Measurements from ENCODE around the gene OMP. TPM values are rescaled to one million over a fixed set of nuclear protein-coding genes. Genes with fewer than 3 reads are reported as not detected.

OMP gene
- total and polyA plus RNA-seq, 2 of the 13 experiments (the other 11 are each of a cell fraction or from before 2014, with no cell fraction given) = not detected

DNA sequence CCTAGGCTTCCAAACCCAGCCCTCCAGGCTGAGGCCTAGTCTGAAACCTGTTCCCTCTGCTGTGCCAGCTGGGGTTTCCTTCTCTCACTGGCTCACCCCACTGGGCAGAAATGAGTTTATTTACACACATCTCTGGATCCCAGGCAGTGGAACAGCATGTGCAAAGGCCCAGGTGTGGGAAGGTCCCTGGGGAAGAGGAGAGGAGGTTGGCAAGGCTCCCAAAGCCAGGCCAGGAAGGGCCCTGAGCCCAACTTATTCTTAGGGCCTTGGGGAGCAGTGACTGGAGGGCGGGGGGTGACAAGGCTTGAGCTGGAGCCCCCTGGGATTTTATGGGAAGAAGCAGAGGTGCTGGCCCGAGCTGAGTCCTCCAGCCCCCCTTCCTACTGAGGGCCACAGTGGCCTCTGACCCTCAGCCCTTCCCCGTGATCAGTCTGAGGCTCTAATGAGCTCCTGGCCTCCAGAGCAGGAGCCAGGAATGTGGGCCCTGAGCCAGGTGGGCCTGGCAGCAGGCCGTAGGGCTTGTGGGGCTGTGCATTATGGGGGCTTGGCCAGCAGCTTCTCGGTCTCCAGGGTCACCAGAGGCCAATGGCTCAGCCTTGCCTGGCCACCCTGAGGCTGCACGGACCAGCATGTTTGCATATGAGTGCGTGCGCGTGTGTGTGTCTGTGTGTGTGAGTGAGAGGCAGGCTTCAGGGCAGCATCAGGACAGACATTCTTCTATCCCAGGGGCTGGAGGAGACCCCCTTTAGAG is 28.3 kb downstream of the OMP start (continued):
- TF ChIP-seq ZNF124 (CRISPR knock-in tag; IDR thresholded peaks at IDR 0.05) (no peak), NFIC (IDR thresholded peaks at IDR 0.05; ENCODE audit: low read length) (peak; percentile 20; the same call in 1 of the 2 replicates), ELF3 (CRISPR knock-in tag; IDR thresholded peaks at IDR 0.05) (peak; percentile 37; the same call in 1 of the 2 replicates), ZBTB4 (CRISPR knock-in tag; IDR thresholded peaks at IDR 0.05; ENCODE audit: borderline replicate concordance) (no peak), ZNF549 (CRISPR knock-in tag; IDR thresholded peaks at IDR 0.05) (no peak), ZNF333 (CRISPR knock-in tag; IDR thresholded peaks at IDR 0.05; ENCODE audit: borderline replicate concordance) (0 out of 2 replicates have a peak, but pooled peaks have one; percentile 52), ZSCAN9 (CRISPR knock-in tag; IDR thresholded peaks at IDR 0.05; ENCODE audit: borderline replicate concordance) (peak; percentile 27; the same call in 1 of the 2 replicates), ZNF839 (CRISPR knock-in tag; IDR thresholded peaks at IDR 0.05; ENCODE audit: borderline replicate concordance) (0 out of 2 replicates have a peak, but pooled peaks have one; percentile 58), MIXL1 (CRISPR knock-in tag; IDR thresholded peaks at IDR 0.05) (0 out of 2 replicates have a peak, but pooled peaks have one; percentile 40), ZNF746 (CRISPR knock-in tag; IDR thresholded peaks at IDR 0.05) (0 out of 2 replicates have a peak, but pooled peaks have one; percentile 7), ZNF646 (CRISPR knock-in tag; IDR thresholded peaks at IDR 0.05) (0 out of 2 replicates have a peak, but pooled peaks have one; percentile 34), NFIB (CRISPR knock-in tag; IDR thresholded peaks at IDR 0.05; ENCODE audit: borderline replicate concordance) (0 out of 2 replicates have a peak, but pooled peaks have one; percentile 53), ZBTB34 (CRISPR knock-in tag; IDR thresholded peaks at IDR 0.05) (peak; percentile 45; the same call in 1 of the 2 replicates), ASH2L (IDR thresholded peaks at IDR 0.05; ENCODE audit: insufficient read length, low read depth, low read length) (no peak)
- TF ChIP-seq, protein P1, sequence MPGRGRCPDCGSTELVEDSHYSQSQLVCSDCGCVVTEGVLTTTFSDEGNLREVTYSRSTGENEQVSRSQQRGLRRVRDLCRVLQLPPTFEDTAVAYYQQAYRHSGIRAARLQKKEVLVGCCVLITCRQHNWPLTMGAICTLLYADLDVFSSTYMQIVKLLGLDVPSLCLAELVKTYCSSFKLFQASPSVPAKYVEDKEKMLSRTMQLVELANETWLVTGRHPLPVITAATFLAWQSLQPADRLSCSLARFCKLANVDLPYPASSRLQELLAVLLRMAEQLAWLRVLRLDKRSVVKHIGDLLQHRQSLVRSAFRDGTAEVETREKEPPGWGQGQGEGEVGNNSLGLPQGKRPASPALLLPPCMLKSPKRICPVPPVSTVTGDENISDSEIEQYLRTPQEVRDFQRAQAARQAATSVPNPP (CRISPR knock-in tag; IDR thresholded peaks at IDR 0.05) = 0 out of 2 replicates have a peak, but pooled peaks have one; percentile 27

Measured in HepG2 (cell line).